IMR-90 (cell line): ENCODE measurements around the gene CMSS1.

Experiments used
- CTCF ChIP-seq: conservative IDR thresholded peaks from 2 replicates; pipeline ENCODE4 v1.5.1; 2012; ENCODE audit warnings: mild to moderate bottlenecking, low read depth, low read length, improper control_type of control experiment
- FOS ChIP-seq: fragments of 150-350 bp; IDR thresholded peaks from 2 replicates; pipeline ENCODE4 v1.6.1; 2016; ENCODE audit warnings: low read depth, low read length
- POLR2A ChIP-seq: IDR thresholded peaks from 2 replicates; pipeline ENCODE4 v1.6.1; 2012; ENCODE audit warnings: mild to moderate bottlenecking, low read depth, low read length
- RAD21 ChIP-seq: IDR thresholded peaks from 2 replicates; pipeline ENCODE4 v1.6.1; 2012; ENCODE audit warnings: low read length, improper control_type of control experiment
- TF ChIP-seq, protein P1 (sequence below): fragments of 150-350 bp; IDR thresholded peaks from 2 replicates; pipeline ENCODE4 v1.6.1; 2016; ENCODE audit warnings: low read depth, mild to moderate bottlenecking, low read length, moderate library complexity, borderline replicate concordance

DNA sequence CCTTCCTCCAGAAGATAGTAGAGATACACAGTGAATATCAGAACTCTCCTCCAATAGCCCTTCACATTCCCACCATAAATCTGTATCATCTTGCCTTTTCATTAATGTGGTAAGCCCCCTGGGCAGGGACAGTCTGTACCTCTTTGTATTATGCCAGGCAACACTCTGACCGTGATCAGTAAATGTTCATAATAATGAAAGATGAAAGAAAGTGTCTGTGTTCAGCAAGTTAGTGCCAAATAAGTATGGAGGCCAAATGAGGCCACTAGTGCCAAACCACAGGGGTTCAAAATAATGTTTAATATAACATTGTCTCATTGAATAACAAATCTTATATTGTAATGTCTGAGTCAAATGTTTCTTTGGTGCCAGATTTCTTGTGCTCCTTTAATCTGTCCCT is 104.3 kb downstream of the CMSS1 start:
- TF ChIP-seq, protein P1, sequence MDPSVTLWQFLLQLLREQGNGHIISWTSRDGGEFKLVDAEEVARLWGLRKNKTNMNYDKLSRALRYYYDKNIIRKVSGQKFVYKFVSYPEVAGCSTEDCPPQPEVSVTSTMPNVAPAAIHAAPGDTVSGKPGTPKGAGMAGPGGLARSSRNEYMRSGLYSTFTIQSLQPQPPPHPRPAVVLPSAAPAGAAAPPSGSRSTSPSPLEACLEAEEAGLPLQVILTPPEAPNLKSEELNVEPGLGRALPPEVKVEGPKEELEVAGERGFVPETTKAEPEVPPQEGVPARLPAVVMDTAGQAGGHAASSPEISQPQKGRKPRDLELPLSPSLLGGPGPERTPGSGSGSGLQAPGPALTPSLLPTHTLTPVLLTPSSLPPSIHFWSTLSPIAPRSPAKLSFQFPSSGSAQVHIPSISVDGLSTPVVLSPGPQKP: no peak
- TF ChIP-seq RAD21 (no peak), CTCF (no peak), POLR2A (no peak), FOS (no peak)
